ENCODE data around the gene MAPT.
"Not testable (repeated sequence)": the region's sequence is repeated elsewhere in the genome, so short reads cannot be mapped to it uniquely, and the experiment has no call there.

MAPT gene

DNA sequence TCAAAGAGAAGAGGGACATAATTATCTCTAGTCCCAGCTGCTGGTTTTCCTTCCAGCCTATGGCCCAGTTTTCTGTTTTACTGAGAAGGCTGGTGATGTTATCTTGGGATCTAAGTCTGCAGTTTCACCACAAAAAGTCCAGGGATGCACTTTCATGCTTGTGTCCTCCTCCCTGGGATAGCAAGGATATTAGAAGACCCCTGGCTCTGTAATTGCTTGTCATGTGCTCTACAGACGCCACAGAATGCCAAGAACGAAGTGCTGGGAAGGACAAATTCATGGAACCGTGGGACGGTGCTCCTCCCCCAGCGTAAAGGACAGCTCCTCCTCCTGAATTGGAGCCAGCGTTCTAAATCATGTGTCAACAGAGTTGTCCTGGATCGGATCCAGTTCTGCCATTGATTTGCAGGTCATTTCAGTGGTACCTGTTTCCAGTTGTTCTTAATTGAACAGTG, 8.6 kb downstream of the MAPT start:
- DNase-seq = no peak

DNA sequence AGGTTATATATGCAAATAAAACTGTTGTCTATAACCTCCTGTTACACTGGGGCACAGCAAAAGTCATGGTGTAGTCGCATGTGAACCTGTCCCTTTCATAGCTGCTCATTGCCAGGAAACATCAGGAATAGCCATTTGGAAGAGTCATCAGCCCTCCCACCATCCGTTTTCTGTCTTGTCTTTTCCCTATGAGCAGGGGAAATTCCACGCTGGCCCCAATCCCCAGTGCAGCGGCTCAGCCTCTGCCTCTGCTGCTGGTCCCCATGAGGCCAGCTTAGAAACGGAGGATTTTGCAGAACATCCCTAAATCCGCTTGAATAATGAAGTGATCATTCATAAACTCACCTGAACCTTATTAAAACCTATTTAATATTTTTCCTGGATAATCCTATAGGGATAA, 10.5 kb downstream of the MAPT start:
- DNase-seq = no peak

DNA sequence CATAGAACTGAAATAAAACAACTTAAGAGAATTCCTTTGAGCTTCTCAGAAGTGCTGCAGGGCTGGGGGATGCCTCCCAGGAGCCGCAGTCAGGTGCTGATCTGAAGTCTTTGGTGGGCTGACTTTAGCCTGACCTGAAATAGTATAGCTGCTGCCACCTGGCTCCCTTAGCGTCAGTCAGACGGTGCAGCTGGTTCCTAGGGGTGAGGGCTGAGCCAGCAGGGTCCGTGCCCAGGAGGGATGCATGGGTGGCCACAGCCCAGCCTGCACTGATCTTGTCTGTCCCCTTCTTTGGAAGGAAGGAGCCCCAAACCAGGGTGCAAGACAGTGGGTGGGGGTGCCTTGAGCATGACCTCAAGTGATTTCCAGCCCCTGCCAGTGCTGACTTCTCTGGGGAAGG, 11.5 kb downstream of the MAPT start:
- DNase-seq = no peak

DNA sequence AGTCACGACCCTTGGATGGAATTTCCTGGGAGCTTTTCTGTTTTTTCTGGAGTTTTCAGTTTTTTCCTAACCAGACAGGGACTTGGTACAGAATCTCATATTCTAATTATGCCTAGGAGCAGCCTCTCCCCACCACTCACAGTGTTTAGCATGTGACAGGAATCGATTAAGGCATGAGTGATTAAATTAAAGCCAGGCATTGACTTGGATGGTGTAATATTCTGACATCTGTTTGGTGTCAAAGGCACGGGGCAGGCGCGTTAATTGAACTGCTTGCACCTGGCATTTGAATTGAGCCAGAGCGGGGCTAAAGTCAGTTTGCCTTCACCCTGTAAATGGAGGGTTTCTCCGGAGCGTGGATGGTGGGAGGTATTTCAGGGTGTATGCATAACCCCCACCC, 11.9 kb downstream of the MAPT start:
- DNase-seq = no peak

GRCh38 chr17:45906927-45907622, 12.7 kb downstream of the MAPT start:
- peak; percentile 63 for DNase-seq

DNA sequence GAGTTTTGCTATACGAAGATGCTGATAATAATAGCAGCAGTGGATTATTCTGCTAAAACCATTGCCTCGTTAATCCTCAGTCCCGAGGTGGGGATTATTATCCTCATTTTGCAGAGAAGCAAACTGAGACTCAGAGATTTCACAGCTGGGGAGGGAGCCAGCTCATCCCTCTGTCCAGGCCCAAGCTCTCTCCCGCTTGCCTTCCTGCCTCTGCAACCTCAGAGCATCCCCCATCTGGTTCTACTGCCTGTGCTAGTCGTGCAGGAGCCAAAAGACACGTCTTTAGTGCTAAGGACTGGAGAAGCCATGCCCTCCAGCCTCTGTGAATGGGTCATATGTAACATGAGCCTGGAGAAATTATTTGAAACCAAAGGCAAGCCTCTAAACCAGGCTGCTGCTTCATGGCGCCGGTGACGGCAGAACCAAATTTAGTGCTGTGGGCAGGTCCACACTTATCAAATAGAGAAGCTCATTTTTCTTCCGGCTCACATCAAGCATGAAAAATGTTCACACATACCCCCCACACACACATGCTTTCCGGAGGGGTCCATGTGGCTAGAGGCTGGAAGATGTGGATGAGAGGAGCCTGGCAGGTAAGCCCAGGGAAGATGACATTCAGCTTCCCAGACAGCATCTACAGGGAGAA, 13.5 kb downstream of the MAPT start:
- no peak for DNase-seq

DNA sequence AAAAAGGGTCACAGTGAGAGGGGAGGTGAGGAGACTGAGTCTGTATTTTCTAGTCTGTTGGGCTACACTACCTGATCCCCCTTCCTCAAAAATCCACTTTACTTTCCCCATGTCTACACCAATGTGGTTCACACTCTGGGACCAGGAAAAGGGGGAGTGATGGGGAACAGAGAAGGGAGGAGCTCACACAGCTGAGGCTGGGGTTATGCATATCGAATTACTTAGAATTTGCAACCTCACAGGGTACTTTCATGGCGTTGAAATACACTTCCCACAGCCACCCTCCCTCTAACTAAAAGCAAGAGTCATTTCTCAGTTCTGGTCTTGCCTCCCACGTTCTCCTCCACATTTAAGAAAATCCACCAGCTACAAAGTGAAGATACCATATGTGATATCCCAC, 14.1 kb downstream of the MAPT start:
- peak; percentile 31 for DNase-seq

DNA sequence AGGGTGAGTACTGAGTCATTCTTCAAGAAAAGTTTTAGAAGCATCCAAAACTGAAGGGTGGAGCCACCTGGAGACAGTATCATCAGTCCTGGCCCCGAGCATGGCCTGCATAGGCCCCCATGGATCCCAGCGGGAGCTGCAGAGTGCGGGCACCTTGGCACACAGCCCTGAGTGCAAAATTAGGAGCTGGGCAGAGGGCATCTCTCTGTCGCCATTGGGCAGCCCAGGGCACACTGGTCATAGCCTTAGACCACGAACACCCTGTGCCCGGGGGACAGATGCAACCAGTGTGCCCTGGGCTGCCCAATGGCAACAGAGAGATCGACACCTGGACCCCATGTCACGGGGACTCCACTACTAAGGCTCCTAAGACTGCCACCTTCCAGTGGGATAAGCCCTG, 14.6 kb downstream of the MAPT start:
- no peak for DNase-seq

- DNase-seq = no peak
Measured at GRCh38 chr17:45910667-45911066, 16.3 kb downstream of the MAPT start.

GRCh38 chr17:45912319-45912718, 18.0 kb downstream of the MAPT start:
- no peak for DNase-seq

DNA sequence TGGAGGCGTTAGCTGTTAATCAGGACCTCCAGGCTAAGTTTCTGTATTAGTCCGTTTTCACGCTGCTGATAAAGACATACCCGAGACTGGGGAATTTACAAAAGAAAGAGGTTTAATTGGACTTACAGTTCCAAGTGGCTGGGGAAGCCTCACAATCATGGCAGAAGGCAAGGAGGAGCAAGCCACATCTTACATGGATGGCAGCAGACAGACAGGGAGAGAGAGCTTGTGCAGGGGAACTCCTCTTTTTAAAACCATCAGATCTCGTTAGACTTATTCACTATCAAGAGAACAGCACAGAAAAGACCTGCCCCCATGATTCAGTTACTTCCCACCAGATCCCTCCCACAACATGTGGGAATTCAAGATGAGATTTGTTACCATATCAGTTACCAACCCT, 18.7 kb downstream of the MAPT start:
- not testable (repeated sequence) for DNase-seq

DNA sequence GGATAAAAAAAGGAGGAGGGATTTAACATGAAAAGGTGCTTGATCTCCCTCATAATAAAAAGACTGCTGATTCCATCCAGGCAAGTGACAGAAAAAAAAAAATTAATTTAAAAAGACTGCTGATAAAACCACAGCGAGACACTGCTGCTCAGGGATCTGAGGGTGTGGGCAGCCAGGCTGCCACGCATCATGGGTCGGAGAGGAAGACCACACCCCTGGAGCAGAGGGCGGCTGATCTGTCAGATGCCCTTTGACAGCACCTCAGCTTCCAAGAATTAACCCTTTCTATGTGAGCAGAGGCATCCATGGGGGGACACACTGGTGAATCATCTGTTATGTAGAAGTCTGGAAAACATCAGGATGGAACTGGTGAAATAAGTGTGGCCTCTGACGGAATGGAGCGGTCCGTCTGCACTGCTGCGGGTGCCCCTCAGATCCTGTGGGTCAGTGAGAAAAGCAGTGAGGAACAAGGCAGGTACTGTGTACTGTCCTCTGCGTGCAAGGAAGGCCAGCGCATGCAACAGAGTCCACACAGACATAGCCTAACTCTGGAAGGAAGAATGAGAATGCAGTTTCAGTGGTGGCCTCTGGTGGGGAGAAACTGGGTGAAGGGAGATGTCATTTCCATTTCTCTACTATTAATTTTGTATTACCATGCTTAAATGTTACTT, 19.8 kb downstream of the MAPT start:
- no peak for DNase-seq

- DNase-seq = no peak
Measured at GRCh38 chr17:45915263-45915662, 20.9 kb downstream of the MAPT start.

DNA sequence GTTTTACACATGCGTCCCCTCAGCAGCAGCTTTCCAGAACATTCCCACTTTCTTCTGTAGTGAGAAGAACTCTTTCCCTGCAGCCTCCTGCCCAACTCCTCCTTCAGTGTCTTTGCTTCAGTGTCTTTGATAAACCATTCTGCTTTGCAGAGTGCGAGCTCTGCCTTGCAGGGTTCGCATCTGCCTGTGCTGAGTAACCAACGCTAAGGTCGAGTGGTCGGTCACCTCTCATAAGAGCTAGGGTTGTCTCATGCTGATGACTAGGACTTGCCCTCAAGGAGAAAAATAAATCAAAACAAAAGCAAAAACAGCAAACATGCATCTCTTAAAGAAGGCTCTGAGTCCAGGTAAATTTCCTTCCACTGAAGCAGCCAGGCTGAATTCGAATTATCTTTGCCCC, 22.7 kb downstream of the MAPT start:
- DNase-seq = no peak

- no peak for DNase-seq
Measured at GRCh38 chr17:45918241-45918745, 23.9 kb downstream of the MAPT start.

- no peak for DNase-seq
Measured at GRCh38 chr17:45919136-45919535, 24.8 kb downstream of the MAPT start.

DNA sequence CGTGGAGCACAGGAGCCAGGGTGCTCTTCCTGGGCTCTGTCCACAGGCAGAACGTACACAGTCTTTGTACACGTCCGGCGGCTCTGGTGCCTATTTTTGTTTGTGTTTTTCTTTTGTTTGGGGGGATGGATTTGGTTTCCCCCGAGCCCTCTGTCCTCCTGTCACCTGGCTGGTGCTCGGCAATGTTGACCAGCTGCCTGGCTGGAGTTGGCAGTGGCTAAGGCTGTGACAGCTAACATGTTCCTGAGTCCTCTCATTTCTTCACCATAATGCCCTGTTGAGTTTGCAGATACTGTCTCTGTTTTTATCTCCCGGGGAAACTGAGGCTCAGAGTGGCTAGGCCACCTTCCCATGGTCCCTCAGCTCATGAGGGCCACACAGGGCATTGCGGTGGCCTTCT, 25.7 kb downstream of the MAPT start:
- DNase-seq = no peak

DNA sequence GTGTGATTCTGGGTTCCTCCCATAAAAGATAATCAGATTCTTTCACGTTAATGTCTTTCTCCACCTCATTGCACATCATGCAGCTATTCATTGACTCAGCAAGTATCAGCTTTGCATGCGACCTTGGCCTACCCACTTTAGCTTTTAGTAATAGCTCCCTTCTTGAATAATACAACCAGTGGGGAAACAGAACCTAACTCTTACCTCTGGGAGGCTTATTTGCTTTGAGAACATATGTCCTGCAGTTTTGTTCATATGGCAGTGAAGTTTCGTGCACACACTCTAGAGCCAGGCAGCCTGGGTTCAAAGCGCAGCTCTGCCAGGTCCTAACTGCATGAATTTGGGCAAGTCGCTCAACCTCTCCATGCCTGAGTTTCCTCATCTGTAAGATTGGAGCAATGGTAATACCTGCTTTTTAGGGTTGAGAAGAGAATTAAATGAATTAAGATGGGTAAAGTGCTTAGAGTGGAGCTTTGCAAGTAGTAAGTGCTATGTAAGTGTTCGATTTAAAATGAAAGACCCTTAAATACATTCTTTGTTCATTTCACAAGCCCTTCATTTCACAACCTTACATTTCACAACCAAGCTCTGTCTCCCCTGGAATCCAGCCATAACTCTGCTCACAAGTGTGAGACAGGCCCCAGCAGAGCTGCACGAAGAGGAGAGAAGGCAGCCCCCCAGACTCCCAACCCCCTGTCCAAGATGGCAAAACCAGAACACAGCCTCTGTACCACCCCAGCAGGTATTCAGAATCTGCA, 29.3 kb downstream of the MAPT start:
- no peak for DNase-seq

- no peak for DNase-seq
Measured at GRCh38 chr17:45924332-45924820, 30.0 kb downstream of the MAPT start.

- no peak for DNase-seq
Measured at GRCh38 chr17:45925311-45925710, 31.0 kb downstream of the MAPT start.

DNA sequence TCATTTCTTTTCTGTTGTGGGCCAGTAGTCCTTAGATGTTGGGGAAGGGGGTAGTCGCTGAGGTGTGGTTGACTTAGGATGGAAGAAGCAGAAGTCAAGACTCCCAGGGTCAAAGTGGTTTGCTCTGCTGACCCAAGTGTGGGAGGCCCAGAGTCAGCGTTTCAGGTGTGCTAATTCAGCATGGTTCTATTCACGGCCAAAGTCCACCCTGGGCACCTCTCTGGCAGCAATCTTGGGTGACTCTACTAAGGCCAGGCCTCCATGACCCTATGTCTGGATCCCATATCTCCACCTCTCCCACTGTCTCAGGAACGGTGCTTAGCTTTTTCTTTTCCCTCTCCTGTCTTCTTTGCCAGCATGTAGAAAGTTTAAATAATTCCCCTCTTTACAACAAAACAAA, 32.9 kb downstream of the MAPT start:
- no peak for DNase-seq

- DNase-seq = no peak
Measured at GRCh38 chr17:45929344-45929743, 35.0 kb downstream of the MAPT start.

GRCh38 chr17:45930420-45930951, 36.1 kb downstream of the MAPT start:
- DNase-seq = no peak
